Activated T-helper 1 cell treated with Interleukin-2 at 50 U/mL for 16 hours (primary cell): ENCODE data around the gene TIMM10B.

Experiments used
- DNase-seq: peaks from one replicate; pipeline ENCODE4 v3.0.0-alpha.2; 2020; ENCODE audit warnings: low read depth

Gene TIMM10B, protein sequence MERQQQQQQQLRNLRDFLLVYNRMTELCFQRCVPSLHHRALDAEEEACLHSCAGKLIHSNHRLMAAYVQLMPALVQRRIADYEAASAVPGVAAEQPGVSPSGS

DNA sequence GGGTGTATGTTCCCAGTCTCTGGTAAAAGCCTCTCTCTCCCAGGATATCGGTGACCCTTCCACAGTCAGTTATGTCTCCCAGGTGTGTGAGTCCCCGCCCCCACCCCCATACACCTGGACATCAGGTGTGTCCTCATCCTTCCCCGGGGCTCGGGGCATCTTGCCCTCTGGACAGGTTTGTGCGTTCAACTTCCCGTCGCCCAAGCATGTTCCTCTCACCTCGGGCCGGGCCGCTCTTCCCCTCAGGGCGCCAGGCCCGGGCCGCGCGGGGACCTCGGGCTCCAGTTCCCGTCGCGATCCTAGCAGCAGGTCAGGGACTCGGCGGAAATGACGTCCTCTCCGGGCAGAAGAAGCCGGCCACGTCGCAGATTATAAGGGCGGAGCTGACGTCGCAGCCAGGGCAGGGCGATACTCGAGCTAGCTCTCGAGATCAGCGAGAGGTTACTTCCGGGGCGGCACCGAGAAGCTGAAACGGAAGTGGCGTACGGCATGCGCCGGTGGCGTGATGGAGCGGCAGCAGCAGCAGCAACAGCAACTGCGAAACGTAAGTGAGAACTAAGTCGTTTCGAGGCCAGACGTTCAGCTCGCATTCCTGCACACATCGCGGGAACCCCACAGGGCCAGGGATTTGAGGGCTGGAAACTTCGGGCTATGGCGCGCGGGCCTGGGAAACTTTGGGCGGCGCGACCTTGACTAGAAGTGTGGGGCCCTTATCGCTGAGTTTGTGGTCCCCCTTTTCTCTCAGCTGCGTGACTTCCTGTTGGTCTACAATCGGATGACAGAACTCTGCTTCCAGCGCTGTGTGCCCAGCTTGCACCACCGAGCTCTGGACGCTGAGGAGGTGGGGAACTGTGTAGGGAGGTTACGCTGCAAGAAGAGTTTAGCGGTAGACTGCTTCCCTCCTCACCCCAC, at the start of gene TIMM10B, which contains the start of gene ARFIP2:
Gene TIMM10B (plus strand): TSS at position 490 of the 912 bp plus-strand sequence. CDS start 16 bp downstream, at position 506.
Gene ARFIP2 (minus strand): TSS at position 320 of the 912 bp plus-strand sequence. CDS start 910 bp downstream, outside the sequence.
- DNase-seq: peak; percentile 93

DNA sequence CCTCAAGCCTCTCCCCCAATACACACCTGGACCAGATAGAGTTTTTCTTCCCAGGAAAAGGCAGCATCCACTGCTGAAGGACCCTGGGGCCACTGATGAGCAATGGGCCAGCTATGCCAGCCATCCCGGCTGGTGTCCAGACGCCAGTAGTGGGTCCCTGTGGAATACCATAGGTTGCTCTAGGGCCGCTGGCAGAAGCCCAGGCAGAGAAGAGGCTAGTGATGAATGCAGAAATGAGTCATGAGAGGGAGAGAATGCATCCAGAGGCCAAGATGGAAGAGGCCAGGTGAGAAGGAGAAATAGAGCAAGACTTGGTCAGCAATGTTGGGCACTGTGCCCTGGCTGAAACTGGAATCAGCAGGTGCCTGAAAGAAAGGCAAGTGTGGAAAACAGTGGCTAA, 49.4 kb upstream of the TIMM10B start:
- no peak for DNase-seq

- no peak for DNase-seq
Measured at GRCh38 chr11:6433998-6434660, 47.2 kb upstream of the TIMM10B start.

DNA sequence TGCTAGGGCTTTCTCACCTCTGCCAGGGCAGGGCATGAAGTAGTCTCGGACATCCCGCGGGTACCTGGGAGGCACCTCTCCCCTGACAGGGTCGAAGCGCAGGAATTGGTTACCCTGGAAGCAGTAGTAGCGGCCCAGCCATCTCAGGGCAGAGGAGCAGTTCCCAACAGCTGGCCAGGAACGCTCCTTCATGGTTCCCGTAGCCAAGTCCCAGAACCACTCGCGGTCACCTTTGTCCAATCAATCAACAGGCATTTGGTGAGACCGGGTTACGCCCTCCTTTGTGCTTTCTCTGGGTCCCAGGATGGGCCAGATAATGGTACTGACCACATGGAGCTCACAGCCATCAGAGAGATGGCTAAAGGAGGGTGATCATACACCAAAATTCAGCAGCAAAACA, 43.9 kb upstream of the TIMM10B start:
- no peak for DNase-seq

- DNase-seq: no peak
Measured at GRCh38 chr11:6437993-6438392, 43.3 kb upstream of the TIMM10B start.

DNA sequence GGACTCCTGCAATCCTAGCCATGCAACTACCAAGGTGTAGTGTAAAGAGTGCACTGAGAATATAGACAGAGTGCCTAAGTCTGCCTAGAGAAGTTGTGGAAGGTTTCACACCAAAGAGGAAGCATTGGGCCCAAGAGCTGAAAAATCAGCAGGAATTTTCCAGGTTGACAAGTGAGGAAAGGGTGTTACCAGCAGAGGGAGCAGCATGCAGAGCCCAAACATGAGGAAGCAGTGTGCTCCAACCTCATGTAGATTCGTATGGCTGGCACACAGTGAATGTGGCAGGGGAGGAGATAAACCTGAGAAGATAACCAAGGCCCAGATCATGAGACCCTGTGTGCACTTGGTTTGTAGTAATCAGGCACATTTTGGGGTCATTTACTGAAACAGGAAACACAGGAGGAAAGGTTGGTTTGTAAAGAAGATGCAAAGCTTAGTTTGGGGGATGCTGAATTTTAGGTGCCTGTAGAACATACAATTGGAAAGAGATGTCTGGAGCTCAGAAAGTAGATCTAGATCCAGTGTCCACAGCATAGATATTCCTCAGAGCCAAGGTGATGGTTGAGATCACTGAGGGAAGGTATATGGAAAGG, 42.2 kb upstream of the TIMM10B start:
- no peak for DNase-seq

- DNase-seq: no peak
Measured at GRCh38 chr11:6440906-6441358, 40.4 kb upstream of the TIMM10B start, which contains the start of gene HPX. Gene HPX (minus strand): TSS chr11:6440987. CDS start chr11:6440963, 24 bp downstream.

- no peak for DNase-seq
Measured at GRCh38 chr11:6442441-6442840, 38.9 kb upstream of the TIMM10B start.

DNA sequence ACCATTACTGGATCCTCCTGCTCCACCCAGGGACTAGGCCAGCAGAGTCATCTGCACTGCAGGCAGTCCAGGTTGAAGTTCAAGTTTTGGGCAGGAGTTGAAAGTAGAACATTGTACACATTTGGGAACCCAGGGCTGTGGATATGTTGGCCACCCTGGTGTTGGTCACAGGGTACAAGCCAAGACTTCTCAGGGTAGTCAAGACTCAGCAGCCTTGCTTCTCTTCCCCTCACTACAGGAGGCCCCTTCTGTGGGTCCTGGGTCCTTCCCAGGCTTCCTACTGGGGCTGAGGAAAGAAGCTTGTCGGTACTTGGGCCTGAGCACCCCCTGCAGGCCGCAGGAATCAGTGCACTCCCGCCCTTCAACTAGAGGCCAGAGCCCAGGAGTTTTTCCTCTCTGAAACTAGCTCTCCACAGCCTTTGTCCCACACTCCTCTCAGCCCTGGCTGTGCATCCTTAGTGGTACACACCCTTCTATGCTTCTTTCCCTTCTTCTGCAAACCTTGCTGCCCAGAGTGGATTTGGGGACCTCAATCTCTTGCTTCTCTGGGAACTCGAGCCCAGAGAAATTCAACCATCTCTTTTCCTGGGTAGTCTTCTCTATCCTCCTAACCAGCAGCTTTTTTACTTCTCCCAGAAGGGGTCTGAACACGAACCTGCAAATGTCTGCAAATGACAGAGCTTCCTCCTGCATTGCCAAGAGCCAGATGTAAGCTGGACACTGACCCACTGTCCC, 37.9 kb upstream of the TIMM10B start:
- DNase-seq: peak; percentile 20

DNA sequence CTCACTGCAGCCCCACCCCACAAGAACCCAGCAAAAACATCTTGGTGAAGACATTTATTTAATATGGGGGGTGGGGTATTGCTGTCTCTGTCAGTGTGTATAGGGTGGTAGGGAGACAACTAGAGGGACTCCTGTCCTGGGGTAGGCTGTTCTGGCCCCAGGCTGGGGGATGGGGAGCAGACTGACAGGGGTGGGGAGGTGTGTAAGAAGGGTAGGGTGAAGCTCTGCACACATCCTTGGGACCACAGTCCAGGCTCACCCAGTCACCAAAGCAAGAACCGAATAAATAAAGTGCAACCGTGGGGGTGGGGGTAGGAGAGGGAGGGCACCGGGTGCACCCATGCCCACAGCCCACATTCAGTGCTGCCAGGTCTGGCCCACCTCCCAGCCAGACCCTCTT, 32.7 kb upstream of the TIMM10B start:
- DNase-seq: no peak

DNA sequence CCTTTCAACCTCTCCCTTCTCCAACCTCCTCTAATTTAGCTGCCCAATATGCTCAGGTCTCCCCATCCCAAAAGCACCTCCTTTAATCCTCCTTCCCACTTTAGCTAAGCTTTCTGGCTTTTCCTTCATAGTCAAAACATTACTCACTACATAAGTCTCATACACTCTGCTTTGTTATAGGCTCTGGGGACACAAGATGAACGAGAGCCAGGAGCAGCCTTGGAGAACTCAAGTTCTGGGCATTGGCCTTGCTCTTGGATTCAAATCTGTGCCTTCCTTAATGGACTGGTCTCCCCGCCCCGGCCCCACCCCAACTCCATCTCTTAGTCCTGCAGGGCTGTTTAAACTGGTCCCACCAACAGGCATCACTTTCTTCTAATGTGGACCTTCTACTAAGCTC, 29.1 kb upstream of the TIMM10B start:
- DNase-seq: no peak

DNA sequence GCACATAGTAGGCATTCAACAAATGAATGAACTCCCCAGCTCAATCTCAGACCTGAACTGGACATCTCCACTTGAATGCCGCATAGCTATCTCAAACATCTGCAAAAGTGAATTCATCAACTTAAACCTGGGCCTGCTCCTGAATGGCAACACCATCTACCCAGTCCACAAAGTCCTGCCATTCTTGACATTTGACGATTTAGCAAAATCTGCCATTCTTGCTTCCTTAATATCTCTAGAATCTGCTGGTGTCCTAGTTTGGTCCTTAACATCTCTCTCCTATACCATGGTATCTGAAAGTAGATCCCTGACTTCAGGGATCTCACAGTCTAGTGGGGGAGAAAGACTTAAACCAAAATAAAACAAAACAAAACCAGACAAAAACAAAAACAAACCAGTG, 28.1 kb upstream of the TIMM10B start:
- DNase-seq: no peak

DNA sequence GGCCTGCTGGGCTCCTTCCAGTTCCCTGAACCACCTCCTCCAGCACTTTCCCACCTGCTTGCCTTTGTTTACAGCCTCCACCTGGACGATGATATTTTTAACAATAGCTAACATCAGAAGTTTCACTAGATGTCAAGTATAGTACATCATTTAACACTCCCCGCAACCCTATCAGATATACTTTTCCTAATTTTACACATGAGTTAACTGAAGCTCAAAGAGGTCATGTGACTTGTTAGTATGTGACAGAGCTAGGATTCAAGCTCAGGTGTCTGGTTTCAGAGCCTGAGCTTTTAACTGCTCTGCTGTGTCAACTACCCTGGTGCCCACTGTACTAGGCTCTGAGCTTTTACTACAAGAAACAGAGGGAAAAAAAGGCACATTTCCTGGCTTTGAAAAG, 26.2 kb upstream of the TIMM10B start:
- DNase-seq: no peak

- no peak for DNase-seq
Measured at GRCh38 chr11:6456361-6457073, 24.8 kb upstream of the TIMM10B start.

GRCh38 chr11:6457581-6458320, 23.6 kb upstream of the TIMM10B start:
- DNase-seq: no peak

GRCh38 chr11:6458352-6459098, 22.8 kb upstream of the TIMM10B start:
- no peak for DNase-seq

GRCh38 chr11:6459099-6459450, 22.2 kb upstream of the TIMM10B start:
- DNase-seq: no peak

DNA sequence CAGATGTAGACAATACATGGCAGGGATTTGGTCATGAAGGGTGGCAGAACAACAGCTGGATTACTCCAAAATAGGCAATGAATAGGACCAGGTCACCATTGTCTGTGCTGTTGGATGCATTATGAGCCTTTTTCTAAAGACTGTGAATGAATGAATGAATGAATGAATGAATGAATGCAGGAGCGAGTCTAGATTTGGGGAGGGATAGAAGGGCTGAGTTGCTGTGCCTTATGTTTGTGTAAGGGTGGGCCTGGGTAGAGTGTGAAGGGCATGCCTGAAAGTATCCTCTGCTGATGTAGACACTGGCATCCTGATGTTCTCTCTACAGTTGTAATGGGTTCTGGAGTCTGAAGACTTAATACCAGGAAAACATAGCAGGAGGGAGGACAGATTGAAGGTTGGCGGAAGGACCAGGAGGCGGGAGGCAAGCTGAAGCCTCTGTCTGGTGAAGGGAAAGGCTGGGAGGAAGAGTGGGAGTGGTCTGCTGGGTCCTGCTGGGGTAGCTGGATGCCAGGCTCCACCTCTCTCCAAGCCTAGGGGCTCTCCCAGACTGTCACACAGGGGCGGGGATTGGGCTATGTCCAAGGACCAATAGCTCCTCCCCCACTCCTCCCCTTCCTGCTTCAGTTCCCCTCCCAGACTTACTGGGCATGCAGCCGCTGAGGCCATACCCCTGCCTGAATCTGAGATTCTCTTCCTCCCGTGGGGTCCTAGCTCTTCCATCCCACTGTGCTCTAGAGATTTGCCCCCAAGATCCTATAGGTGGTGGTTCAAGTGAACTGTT, 12.4 kb upstream of the TIMM10B start:
- DNase-seq: no peak

DNA sequence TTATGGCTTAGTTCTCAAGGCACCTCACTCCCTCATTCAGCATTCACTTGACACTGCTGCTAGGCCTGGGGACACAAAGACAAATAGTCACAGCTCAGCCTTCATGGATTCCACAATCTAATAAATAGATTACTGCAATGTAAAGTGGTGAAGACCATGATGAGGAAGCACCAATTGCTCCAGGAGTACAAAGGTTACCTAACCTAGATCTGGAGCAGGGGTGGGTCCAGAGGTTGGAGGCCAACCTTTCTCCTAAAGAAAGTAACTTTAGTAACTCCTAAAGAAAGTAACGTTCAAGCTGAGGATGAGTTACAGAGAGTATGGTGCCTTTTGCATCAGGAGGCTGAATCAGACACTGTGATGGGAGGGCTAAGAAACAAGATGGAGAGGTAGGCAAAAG, 11.7 kb upstream of the TIMM10B start:
- no peak for DNase-seq
